PFSK-1 (cell line): Measurements from ENCODE around the gene MCAT.

ENCODE experiments used
- FOXP2 ChIP-seq: optimal IDR thresholded peaks from 2 replicates; pipeline ENCODE3; 2011; ENCODE audit warnings: borderline replicate concordance, control low read depth, inconsistent platforms; ENCODE audit not compliant: insufficient read depth; ENCODE audit errors: extremely low read length, extremely low read depth
- POLR2AphosphoS5 ChIP-seq: IDR thresholded peaks from 2 replicates; pipeline ENCODE4 v1.6.1; 2012; ENCODE audit warnings: low read depth, mild to moderate bottlenecking, control low read depth, low read length, moderate library complexity
- REST ChIP-seq, 2 experiments: IDR thresholded peaks; 2 replicates each; pipeline versions ENCODE4 v1.6.1 to v1.8.0; 2011 to 2012; ENCODE audit warnings: low read depth in 2 of 2, low read length in 2 of 2, control low read depth in 1 of 2, inconsistent platforms in 1 of 2, mild to moderate bottlenecking in 1 of 2, moderate library complexity in 1 of 2; ENCODE audit not compliant: insufficient read depth in 1 of 2
- SIN3A ChIP-seq: IDR thresholded peaks from 2 replicates; pipeline ENCODE4 v1.6.1; 2012; ENCODE audit warnings: mild to moderate bottlenecking, low read length, moderate library complexity, borderline replicate concordance; ENCODE audit not compliant: insufficient read depth
- TAF1 ChIP-seq: IDR thresholded peaks from 2 replicates; pipeline ENCODE4 v1.6.1; 2012; ENCODE audit warnings: low read length, control low read depth, borderline replicate concordance; ENCODE audit not compliant: insufficient read depth

Gene MCAT

GRCh38 chr22:43169310-43170130 lies 26.3 kb upstream of the MCAT start:
- TF ChIP-seq TAF1 (no peak), SIN3A (no peak)

DNA sequence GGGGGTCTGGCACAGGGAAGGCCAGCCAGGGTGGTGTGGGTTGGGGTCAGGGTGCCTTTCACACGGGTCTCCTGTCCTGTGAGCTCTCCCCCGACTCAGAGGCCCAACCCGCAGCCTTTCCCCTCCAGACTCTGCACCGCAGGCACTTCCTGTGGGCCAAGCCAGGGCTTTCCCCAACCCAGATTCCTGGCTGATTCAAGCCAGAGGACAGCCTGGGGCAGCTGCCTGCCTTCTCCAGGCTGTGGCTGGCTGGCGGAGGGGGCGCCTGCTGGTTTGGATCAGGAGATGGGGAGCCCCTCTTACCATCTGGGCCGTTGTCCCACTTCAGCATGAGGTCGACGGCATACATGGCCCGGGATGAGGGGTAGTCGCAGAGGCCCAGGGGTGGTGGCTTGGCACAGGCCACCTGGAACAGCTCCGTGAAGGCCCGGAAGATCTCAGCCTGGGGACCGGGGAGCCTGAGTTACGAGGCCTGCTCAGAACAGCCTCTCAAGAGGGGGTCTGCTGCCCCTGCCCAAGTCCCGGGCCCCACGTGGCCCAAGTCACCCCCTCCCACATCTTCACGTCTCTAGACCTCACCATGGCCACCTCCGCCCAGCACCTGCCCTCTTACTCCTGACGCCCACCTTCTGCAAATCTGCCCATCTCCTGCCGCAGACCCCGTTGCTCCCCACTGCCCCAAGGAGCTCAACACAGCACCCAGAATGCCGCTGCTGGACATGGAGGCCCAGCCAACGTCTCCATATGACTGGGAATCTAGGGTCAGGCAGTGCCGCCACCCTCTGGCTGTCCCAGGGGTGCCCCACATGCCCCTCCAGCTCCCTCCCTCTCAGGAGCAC lies 25.5 kb upstream of the MCAT start:
- TF ChIP-seq REST (IDR thresholded peaks at IDR 0.05; ENCODE audit: insufficient read depth in 1 of 2, low read depth in 2 of 2, low read length in 2 of 2) = no peak
- no peak for TF ChIP-seq POLR2AphosphoS5
- TF ChIP-seq FOXP2 = no peak
- TF ChIP-seq SIN3A = no peak
- TF ChIP-seq TAF1 = no peak

GRCh38 chr22:43167001-43167589 lies 23.9 kb upstream of the MCAT start:
- TF ChIP-seq POLR2AphosphoS5 (no peak), REST (IDR thresholded peaks at IDR 0.05; ENCODE audit: insufficient read depth in 1 of 2, low read depth in 2 of 2, low read length in 2 of 2) (no peak), SIN3A (no peak), TAF1 (no peak), FOXP2 (no peak)

- no peak for TF ChIP-seq REST (IDR thresholded peaks at IDR 0.05; ENCODE audit: insufficient read depth in 1 of 2, low read depth in 2 of 2, low read length in 2 of 2)
- no peak for TF ChIP-seq SIN3A
- TF ChIP-seq FOXP2 = no peak
- TF ChIP-seq TAF1 = no peak
- no peak for TF ChIP-seq POLR2AphosphoS5
Measured at GRCh38 chr22:43166132-43166930, 23.1 kb upstream of the MCAT start.

DNA sequence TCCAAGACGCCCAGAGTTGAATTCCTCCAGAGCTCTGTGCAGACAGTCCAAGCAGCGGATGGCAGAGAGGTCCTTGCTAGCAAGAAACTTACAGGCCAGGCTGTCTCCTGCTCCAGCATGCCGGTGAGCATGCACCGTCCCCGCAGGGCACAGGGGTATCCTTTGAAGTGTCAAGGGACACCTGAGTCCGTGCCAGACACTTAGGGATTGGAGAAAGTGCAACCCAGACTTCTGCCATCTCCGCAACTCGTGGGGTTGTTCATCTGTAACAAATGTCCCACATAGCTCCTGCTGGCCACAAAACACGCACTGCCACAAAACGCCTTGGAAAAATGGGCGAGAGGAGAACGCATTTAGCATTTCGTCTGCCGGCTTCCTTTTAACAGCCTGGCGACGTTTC lies 21.4 kb upstream of the MCAT start:
- TF ChIP-seq FOXP2 (no peak), SIN3A (no peak), REST (IDR thresholded peaks at IDR 0.05; ENCODE audit: insufficient read depth in 1 of 2, low read depth in 2 of 2, low read length in 2 of 2) (no peak), POLR2AphosphoS5 (no peak), TAF1 (no peak)
